Tibial nerve (tissue), 4 donors: Measurements from ENCODE around the gene DOLPP1. TPM values are rescaled to one million over a fixed set of nuclear protein-coding genes. Genes with fewer than 3 reads are reported as not detected.

Experiments
- DNase-seq, 2 donors: peaks; one replicate each; pipeline ENCODE4 v3.0.0-alpha.2; 2019; ENCODE audit warnings: low spot score in 2 of 2
- H3K27ac ChIP-seq, 4 donors: fragments of 200-600 bp; sonication (generic) in 3 of 4; one replicate each; pipeline ENCODE4 v1.5.1; 2017 to 2019; ENCODE audit warnings: mild to moderate bottlenecking in 1 of 4
- H3K27me3 ChIP-seq, 2 donors: fragments of 200-600 bp; sonication (generic) in 1 of 2; one replicate each; pipeline versions ENCODE4 v1.5.1 to v1.6.0; 2017 to 2019
- H3K36me3 ChIP-seq, 3 donors: fragments of 200-600 bp; sonication (generic); one replicate each; pipeline ENCODE4 v1.5.1; 2018 to 2019
- H3K4me1 ChIP-seq, 4 donors: fragments of 200-600 bp; sonication (generic) in 3 of 4; one replicate each; pipeline ENCODE4 v1.5.1; 2017 to 2019
- H3K4me3 ChIP-seq, 4 donors: fragments of 200-600 bp; sonication (generic) in 3 of 4; one replicate each; pipeline ENCODE4 v1.5.1; 2017 to 2019; ENCODE audit warnings: mild to moderate bottlenecking in 1 of 4, moderate library complexity in 1 of 4
- H3K9me3 ChIP-seq, 4 donors: fragments of 200-600 bp; sonication (generic) in 3 of 4; one replicate each; pipeline ENCODE4 v1.5.1; 2017 to 2019
- EP300 ChIP-seq, 2 donors: sonication (generic); formaldehyde crosslinking; IDR thresholded peaks; one replicate each; pipeline ENCODE4 v1.6.1; 2017; ENCODE audit warnings: antibody characterized with exemption in 2 of 2, mild to moderate bottlenecking in 1 of 2
- POLR2A ChIP-seq, 2 donors: fragments of 450-650 bp; IDR thresholded peaks; one replicate each; pipeline ENCODE4 v1.6.1; 2017; ENCODE audit warnings: antibody characterized with exemption in 2 of 2, mild to moderate bottlenecking in 2 of 2, moderate library complexity in 2 of 2
- WGBS, 2 donors: methylation state at CpG; one replicate each; pipeline ENCODE4 v1.1.5; 2018; 5-methylcytosine and 5-hydroxymethylcytosine counted together
- total RNA-seq, 4 donors: library from RNA; depleted of rRNA; stranded (reverse); fragments of >200 nt; gene quantifications; one replicate each; pipeline ENCODE4 v1.1.0, GENCODE V29; 2016
- TF ChIP-seq, protein P1 (sequence below), 5 experiments: fragments of 200-600 bp in 3 of 5; fragments of 450-650 bp in 2 of 5; sonication (generic) in 3 of 5; IDR thresholded peaks; one replicate each; pipeline ENCODE4 v1.5.1; 2016 to 2019; ENCODE audit warnings: antibody characterized with exemption in 5 of 5, mild to moderate bottlenecking in 3 of 5, moderate library complexity in 2 of 5

The DOLPP1 gene
- total RNA-seq, 4 donors from 2014 or later: 4.7 to 12.0 (median 6.7) TPM

DNA sequence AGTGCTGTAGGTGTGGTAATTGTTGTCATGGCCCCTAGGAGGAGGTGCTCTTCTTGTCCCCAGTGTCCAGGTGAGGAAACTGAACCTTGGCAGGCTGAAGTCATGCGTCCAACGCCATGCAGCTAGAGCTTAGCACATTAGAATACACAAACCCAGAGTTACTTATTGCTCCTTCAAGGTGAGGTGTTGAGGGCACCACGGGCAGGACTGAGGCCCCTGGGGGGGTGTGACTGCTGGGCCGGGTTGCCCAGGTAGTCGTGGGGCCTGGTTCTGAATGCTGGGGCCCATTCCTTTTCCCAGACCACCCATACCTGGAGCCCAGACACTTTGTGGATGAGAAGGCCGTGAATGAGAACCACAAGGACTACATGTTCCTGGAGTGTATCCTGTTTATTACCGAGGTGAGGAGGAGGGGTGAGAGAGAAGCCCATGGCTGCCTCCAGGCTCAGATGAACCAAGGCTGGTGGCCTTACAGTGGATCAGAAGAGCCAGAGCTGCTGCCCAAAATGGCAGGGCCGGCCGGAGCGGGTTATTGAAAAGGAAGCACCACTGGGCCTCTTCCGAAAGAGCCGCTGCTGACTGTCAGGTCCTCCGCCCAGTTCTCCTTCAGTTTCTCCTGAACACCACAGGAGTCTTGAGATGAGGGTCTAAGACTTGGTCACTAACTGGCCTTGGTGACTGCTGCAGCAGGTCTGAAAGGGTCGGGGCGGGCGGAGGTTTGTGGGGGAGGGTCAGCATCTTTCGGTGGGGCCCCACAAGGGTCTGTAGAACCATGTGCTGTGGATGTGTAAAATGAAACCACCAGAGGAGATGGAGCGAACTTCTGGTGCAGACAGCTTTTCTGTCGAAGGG lies 56.6 kb downstream of the DOLPP1 start:
- TF ChIP-seq, protein P1, sequence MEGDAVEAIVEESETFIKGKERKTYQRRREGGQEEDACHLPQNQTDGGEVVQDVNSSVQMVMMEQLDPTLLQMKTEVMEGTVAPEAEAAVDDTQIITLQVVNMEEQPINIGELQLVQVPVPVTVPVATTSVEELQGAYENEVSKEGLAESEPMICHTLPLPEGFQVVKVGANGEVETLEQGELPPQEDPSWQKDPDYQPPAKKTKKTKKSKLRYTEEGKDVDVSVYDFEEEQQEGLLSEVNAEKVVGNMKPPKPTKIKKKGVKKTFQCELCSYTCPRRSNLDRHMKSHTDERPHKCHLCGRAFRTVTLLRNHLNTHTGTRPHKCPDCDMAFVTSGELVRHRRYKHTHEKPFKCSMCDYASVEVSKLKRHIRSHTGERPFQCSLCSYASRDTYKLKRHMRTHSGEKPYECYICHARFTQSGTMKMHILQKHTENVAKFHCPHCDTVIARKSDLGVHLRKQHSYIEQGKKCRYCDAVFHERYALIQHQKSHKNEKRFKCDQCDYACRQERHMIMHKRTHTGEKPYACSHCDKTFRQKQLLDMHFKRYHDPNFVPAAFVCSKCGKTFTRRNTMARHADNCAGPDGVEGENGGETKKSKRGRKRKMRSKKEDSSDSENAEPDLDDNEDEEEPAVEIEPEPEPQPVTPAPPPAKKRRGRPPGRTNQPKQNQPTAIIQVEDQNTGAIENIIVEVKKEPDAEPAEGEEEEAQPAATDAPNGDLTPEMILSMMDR (IDR thresholded peaks at IDR 0.05): no peak
- no peak for TF ChIP-seq EP300 (IDR thresholded peaks at IDR 0.05)
- TF ChIP-seq POLR2A (IDR thresholded peaks at IDR 0.05): no peak
- DNase-seq: no peak
- Histone ChIP-seq H3K9me3 (no peaks in the 10 kb centered on the region), H3K4me1 (peaks cover 11 to 64% (median 51%) of the 10 kb centered on the region in 4 donors), H3K4me3 (no peak overlapping the region), H3K27me3 (no peaks in the 10 kb centered on the region), H3K27ac (peak overlapping the region; percentile 97 to 100 (median 100)), H3K36me3 (peaks cover 0 to 40% (median 0%) of the 10 kb centered on the region in 3 donors)
- 61 to 77% methylated on average over 19 of the region's 19 CpGs for WGBS, 2 donors

- 33 to 55% methylated on average over 7 to 9 of the region's 9 CpGs for WGBS, 2 donors
- no peak for DNase-seq
- H3K27me3 ChIP-seq: no peaks in the 10 kb centered on the region
- H3K4me3 ChIP-seq: no peak overlapping the region
- peak overlapping the region; percentile 97 to 100 (median 100) for H3K27ac ChIP-seq
- peaks cover 15 to 70% (median 57%) of the 10 kb centered on the region in 4 donors for H3K4me1 ChIP-seq
- H3K36me3 ChIP-seq: peaks cover 0 to 37% (median 0%) of the 10 kb centered on the region in 3 donors
- TF ChIP-seq, protein P1 (IDR thresholded peaks at IDR 0.05): no peak
- TF ChIP-seq POLR2A (IDR thresholded peaks at IDR 0.05): no peak
- TF ChIP-seq EP300 (IDR thresholded peaks at IDR 0.05): no peak
- no peaks in the 10 kb centered on the region for H3K9me3 ChIP-seq
Observed at GRCh38 chr9:129138144-129138462, 57.2 kb downstream of the DOLPP1 start.

- WGBS, 2 donors: 11 to 22% methylated on average over 20 to 21 of the region's 21 CpGs
- no peaks in the 10 kb centered on the region for H3K9me3 ChIP-seq
- H3K27me3 ChIP-seq: no peaks in the 10 kb centered on the region
- peak overlapping the region; percentile 97 to 100 (median 100) for H3K27ac ChIP-seq
- peak; percentile 37 to 50 for DNase-seq
- peaks cover 0 to 32% (median 0%) of the 10 kb centered on the region in 3 donors for H3K36me3 ChIP-seq
- H3K4me1 ChIP-seq: peaks cover 15 to 76% (median 63%) of the 10 kb centered on the region in 4 donors
- H3K4me3 ChIP-seq: peak overlapping the region in 2 of 4 donors; percentile 6 to 48
- TF ChIP-seq, protein P1 (IDR thresholded peaks at IDR 0.05): no peak
- TF ChIP-seq POLR2A (IDR thresholded peaks at IDR 0.05) (no peak), EP300 (IDR thresholded peaks at IDR 0.05) (peak; percentile 33 to 79)
Observed at GRCh38 chr9:129138476-129139232, 57.7 kb downstream of the DOLPP1 start.

GRCh38 chr9:129139233-129139992 lies 58.5 kb downstream of the DOLPP1 start:
- no peaks in the 10 kb centered on the region for H3K9me3 ChIP-seq
- H3K27me3 ChIP-seq: no peaks in the 10 kb centered on the region
- peaks cover 0 to 28% (median 0%) of the 10 kb centered on the region in 3 donors for H3K36me3 ChIP-seq
- peaks cover 15 to 83% (median 68%) of the 10 kb centered on the region in 4 donors for H3K4me1 ChIP-seq
- TF ChIP-seq EP300 (IDR thresholded peaks at IDR 0.05) (peak in 1 of 2 donors; percentile 50), POLR2A (IDR thresholded peaks at IDR 0.05) (no peak)
- TF ChIP-seq, protein P1 (IDR thresholded peaks at IDR 0.05): peak; percentile 87 to 97 (median 90)
- 1 to 2% methylated on average over 12 to 13 of the region's 13 CpGs for WGBS, 2 donors
- H3K4me3 ChIP-seq: peak overlapping the region; percentile 6 to 48 (median 40)
- peak; percentile 77 to 98 for DNase-seq
- peak overlapping the region; percentile 97 to 100 (median 100) for H3K27ac ChIP-seq
